HG03280 (cell line): ENCODE results near the gene HSPB3.
"Not testable (repeated sequence)": the region's sequence is repeated elsewhere in the genome, so short reads cannot be mapped to it uniquely, and the experiment has no call there.

ENCODE experiments used
- ATAC-seq: cut with Tn5 transposase; IDR thresholded peaks from one replicate; pipeline ENCODE4 v1.9.1; 2021; ENCODE audit warnings: mild to moderate bottlenecking, moderate library complexity; ENCODE audit not compliant: unreplicated experiment

HSPB3 gene

GRCh38 chr5:54454602-54455001 lies 897 bp upstream of the HSPB3 start:
- ATAC-seq, result no peak

DNA sequence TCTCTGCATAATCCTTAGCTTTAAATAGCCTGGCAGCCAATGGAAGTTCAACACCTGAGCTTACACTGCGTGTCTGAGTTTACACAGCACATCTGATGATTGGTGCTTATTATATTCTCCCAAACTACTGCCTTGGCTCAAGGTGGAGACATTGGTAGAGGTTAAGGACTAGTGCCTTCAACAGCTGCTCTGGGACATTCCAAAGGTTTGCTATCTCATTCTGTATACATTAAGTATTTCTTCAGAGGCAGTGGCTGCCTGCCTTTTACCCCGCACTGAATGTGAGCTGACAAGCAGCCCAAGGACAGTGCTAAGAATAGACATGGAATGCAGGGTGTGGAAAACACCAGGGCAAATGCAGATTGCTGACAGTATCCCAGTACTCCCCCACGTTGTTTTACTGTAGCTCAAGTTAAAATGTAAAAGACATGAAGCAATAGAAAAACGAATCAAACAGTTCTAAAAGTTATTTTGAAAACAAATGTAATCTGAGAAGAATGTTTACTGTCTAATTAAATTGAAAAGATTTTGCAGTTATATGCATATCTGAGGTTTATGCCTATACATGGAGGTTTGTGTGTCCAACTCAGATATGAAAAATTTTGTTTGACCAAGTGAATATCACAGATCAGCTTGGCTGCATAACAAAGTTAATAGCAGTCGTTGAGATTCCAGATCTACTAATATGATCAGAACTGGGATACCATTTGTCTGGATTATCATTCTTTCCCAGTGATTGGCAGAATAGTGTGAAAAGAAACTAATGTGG lies 1.8 kb downstream of the HSPB3 start:
- ATAC-seq, result no peak

DNA sequence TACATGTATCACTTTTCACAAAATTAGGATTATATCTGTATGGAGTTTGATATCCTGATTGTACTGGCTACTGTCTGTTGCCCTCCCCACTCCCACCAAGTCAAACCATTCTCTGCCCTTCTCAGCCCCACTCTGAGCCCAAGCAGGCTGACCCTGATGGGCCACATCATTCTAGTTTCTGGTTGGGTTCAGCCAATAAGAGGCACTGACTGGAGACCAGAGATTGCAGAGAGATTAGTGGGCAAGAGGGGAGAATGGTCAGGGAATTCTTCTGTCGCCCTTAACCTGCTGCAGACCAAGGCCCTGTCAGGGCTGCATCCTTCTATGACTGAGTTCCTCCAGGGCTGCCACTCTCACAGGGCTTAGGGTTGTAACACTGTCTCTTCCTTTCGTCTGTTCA lies 2.7 kb downstream of the HSPB3 start:
- ATAC-seq, result no peak

- ATAC-seq, result no peak
These were observed 4.9 kb downstream of the HSPB3 start for GRCh38 chr5:54460181-54460919.

DNA sequence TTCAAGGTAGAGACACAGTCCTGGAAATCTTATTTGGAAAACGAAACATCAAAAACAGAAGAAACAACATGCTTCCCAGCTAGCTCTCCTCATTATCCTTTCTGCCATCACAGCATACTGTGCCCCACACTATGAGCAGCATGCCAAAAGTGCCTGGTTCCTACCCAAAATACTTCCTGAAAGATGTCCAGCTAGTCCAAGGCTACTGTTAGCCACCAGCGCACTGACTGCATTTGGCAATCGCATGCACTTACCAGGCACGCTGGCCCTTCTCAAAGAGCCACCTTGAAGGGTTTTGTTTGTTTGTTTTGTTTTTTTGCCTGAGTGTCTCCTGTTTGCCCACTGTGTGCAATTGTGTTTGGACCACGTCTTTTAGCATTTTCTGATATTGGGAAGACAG lies 6.8 kb downstream of the HSPB3 start:
- no peak for ATAC-seq

- ATAC-seq, result no peak
These were observed 8.2 kb downstream of the HSPB3 start for GRCh38 chr5:54463713-54464112.

- peak; percentile 86 for ATAC-seq
These were observed 14.1 kb downstream of the HSPB3 start for GRCh38 chr5:54469622-54470021.

- no peak for ATAC-seq
These were observed 14.6 kb downstream of the HSPB3 start for GRCh38 chr5:54470128-54470527.

DNA sequence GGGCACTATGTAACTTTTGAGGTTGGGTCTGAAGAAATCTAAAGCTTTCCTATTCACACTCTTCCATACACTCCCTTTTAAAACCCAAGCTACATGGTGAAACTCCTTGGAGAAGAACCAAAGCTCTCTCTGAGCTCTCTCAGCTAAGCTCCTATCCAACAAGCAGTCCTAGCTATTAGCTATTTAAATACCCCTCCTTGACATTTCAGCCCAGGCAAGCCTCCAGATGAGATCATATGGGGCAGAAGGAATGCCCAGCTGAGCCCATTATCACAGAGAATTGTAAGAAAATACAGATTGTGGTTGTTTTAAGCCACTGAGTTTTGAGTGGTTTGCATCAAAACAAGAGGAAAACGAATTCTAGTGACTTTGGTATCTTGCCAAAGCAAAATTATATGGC lies 15.2 kb downstream of the HSPB3 start:
- ATAC-seq, result no peak

- ATAC-seq, result no peak
These were observed 15.9 kb downstream of the HSPB3 start for GRCh38 chr5:54471398-54471797.

GRCh38 chr5:54476682-54477081 lies 21.2 kb downstream of the HSPB3 start:
- ATAC-seq, result no peak

GRCh38 chr5:54477941-54478478 lies 22.5 kb downstream of the HSPB3 start:
- no peak for ATAC-seq

GRCh38 chr5:54480296-54480695 lies 24.8 kb downstream of the HSPB3 start:
- ATAC-seq, result no peak

- ATAC-seq, result no peak
These were observed 28.9 kb downstream of the HSPB3 start for GRCh38 chr5:54484219-54484894.

- not testable (repeated sequence) for ATAC-seq
These were observed 30.2 kb downstream of the HSPB3 start for GRCh38 chr5:54485659-54486058.

GRCh38 chr5:54489648-54489979 lies 34.1 kb downstream of the HSPB3 start:
- ATAC-seq, result not testable (repeated sequence)

DNA sequence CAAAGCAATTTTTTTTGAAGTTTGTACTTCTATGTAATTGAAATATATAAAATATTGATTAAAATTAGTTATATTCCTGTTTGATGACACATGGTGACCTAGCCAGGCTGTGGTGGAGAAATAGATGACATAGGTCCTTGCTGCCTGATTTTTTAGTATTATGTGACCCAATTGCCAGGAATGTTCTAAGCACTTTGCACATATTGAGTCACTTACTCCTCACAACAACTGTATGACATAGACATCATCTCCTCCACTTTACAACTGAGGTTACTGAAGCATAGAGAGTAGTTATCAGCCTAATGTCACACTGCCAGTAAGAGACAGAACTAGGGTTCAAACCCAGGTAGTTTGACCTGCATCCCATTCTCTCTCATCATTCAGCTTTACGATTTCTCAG lies 35.8 kb downstream of the HSPB3 start:
- ATAC-seq, result no peak

DNA sequence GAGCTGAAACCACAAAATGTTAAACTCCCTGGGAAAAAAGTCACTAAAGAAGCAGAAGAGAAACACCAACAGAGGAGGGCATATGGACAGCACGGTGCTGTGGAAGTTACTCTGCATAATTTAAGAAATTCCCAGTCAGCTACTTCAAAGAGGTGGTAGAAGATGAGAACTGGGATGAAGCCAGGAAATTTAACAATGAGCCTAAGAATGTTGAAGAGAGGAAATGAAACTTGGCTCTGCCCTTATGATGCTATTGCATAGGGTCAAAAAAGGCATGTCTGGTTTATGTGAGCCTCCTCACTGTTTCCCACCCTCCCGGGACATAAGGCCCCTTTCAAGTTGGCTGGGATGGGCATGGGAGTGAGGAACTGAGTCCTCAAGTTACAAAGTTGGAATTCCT lies 36.7 kb downstream of the HSPB3 start:
- ATAC-seq, result no peak

DNA sequence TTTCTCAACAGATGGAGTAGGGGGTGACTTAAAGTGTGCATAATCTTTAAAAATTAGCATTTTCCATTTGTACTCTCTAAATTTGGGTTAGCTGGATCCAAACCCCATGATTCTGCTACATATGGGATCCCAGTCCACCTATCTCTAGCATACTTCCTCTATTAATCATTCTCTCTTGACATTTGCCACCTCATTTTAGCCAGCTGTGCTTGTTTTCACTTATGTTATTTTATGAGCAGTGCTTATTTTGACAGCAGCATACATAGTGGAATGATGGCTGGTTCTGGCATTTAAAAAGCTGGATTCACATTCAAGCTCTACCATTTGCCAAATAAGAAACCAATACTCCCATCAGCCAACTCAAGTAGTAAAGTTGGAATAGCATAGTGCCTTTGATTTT lies 39.5 kb downstream of the HSPB3 start:
- ATAC-seq, result no peak
